GM21526 (cell line): ENCODE data around the gene TNC.
"Not testable (repeated sequence)": the region's sequence is repeated elsewhere in the genome, so short reads cannot be mapped to it uniquely, and the experiment has no call there.

Experiments
- ATAC-seq: cut with Tn5 transposase; IDR thresholded peaks from one replicate; pipeline ENCODE4 v1.9.1; 2021; ENCODE audit warnings: moderate library complexity; ENCODE audit not compliant: unreplicated experiment, low FRiP score

The TNC gene

GRCh38 chr9:115135821-115136778 lies 18.1 kb upstream of the TNC start:
- ATAC-seq = no peak

- ATAC-seq = no peak
Observed at GRCh38 chr9:115134941-115135340, 17.0 kb upstream of the TNC start.

GRCh38 chr9:115133649-115134048 lies 15.7 kb upstream of the TNC start:
- ATAC-seq = no peak

- ATAC-seq = no peak
Observed at GRCh38 chr9:115132648-115133047, 14.7 kb upstream of the TNC start.

GRCh38 chr9:115130176-115130575 lies 12.2 kb upstream of the TNC start:
- ATAC-seq = no peak

- not testable (repeated sequence) for ATAC-seq
Observed at GRCh38 chr9:115128726-115129125, 10.8 kb upstream of the TNC start.

- ATAC-seq = no peak
Observed at GRCh38 chr9:115127191-115127817, 9.3 kb upstream of the TNC start.

GRCh38 chr9:115126404-115126803 lies 8.4 kb upstream of the TNC start:
- no peak for ATAC-seq

GRCh38 chr9:115122937-115123336 lies 5.0 kb upstream of the TNC start:
- ATAC-seq = no peak

GRCh38 chr9:115121181-115121580 lies 3.2 kb upstream of the TNC start:
- ATAC-seq = no peak

GRCh38 chr9:115118879-115119218 lies 892 bp upstream of the TNC start:
- no peak for ATAC-seq

- ATAC-seq = no peak
Observed at GRCh38 chr9:115116421-115117284, 1.3 kb downstream of the TNC start.

- ATAC-seq = no peak
Observed at GRCh38 chr9:115115924-115116323, 2.0 kb downstream of the TNC start.

- ATAC-seq = no peak
Observed at GRCh38 chr9:115115117-115115880, 2.7 kb downstream of the TNC start.

- ATAC-seq = no peak
Observed at GRCh38 chr9:115114546-115114945, 3.4 kb downstream of the TNC start.

GRCh38 chr9:115114084-115114483 lies 3.9 kb downstream of the TNC start:
- no peak for ATAC-seq

- ATAC-seq = no peak
Observed at GRCh38 chr9:115111874-115112273, 6.1 kb downstream of the TNC start.

GRCh38 chr9:115109486-115109885 lies 8.5 kb downstream of the TNC start:
- no peak for ATAC-seq

- ATAC-seq = no peak
Observed at GRCh38 chr9:115107701-115108100, 10.3 kb downstream of the TNC start.

GRCh38 chr9:115106642-115107041 lies 11.3 kb downstream of the TNC start:
- no peak for ATAC-seq
